ENCODE data around the gene DBP.

The DBP gene

DNA sequence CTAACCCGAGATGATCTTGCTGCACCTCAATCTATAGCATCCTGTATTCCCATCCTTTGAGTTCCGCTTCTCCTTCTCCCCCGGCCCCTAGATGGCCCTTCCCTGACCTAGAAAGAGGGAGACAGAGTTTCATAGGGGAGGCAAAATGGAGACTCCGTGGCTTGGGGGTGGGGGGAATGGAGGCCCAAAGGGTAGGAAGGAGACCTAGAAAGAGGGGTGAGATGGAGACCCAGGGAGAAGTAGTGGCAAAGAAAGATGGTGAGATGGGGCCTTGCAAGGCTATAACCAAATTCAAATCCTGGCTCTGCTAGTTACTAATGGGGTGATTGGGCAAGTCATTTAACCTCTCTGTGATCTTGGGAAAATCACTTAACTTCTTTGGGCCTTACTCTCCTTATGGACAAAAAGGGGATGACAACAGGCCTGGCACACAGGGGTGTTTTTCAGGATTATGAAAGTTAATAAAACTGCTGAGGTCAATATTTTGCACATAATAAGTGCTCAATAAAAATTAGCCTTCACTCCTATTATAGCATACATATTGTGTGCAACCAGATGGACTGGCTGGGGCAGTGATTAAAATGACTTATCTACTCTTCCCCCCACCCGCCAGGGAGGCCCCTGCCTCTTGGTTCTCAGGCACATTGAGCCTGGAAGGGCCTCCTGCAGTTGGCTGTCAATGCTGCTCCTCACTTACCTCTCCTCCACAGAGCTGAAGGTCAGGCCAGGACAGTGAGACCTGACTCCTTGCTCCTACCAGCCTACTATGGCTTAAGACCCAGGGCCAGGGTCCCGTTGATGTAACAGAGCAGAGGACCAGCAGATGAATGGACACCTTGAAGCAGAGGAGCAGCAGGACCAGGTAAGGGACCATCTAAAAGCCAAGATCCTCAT is 17.2 kb downstream of the DBP start:
- no peaks in the 10 kb centered on the region for H3K27me3 ChIP-seq (ENCODE audit: low read depth, low read length)
- H3K4me1 ChIP-seq (ENCODE audit: low read length) = peaks cover 41% of the 10 kb centered on the region
- peak overlapping the region; percentile 74 for H3K27ac ChIP-seq (ENCODE audit: low read length)
- H4K20me1 ChIP-seq (ENCODE audit: insufficient read depth, low read length) = peaks cover 37% of the 10 kb centered on the region
- H3K9me3 ChIP-seq (ENCODE audit: insufficient read depth, low read length) = no peaks in the 10 kb centered on the region
- TF ChIP-seq, protein P1, sequence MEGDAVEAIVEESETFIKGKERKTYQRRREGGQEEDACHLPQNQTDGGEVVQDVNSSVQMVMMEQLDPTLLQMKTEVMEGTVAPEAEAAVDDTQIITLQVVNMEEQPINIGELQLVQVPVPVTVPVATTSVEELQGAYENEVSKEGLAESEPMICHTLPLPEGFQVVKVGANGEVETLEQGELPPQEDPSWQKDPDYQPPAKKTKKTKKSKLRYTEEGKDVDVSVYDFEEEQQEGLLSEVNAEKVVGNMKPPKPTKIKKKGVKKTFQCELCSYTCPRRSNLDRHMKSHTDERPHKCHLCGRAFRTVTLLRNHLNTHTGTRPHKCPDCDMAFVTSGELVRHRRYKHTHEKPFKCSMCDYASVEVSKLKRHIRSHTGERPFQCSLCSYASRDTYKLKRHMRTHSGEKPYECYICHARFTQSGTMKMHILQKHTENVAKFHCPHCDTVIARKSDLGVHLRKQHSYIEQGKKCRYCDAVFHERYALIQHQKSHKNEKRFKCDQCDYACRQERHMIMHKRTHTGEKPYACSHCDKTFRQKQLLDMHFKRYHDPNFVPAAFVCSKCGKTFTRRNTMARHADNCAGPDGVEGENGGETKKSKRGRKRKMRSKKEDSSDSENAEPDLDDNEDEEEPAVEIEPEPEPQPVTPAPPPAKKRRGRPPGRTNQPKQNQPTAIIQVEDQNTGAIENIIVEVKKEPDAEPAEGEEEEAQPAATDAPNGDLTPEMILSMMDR (IDR thresholded peaks at IDR 0.05; ENCODE audit: low read depth, low read length) = no peak
- no peak for TF ChIP-seq EZH2phosphoT487 (IDR thresholded peaks at IDR 0.05; ENCODE audit: low read depth)
- peak overlapping the region; percentile 86 for H3K4me2 ChIP-seq (ENCODE audit: low read length)
- peaks cover 60% of the 10 kb centered on the region for H3K79me2 ChIP-seq (ENCODE audit: low read length)
- peaks cover 37% of the 10 kb centered on the region for H3K36me3 ChIP-seq (replicated peaks; ENCODE audit: low read depth, low read length)
- peak overlapping the region; percentile 59; the same call in 1 of the 2 replicates for H2AFZ ChIP-seq (ENCODE audit: low read depth, low read length)
- peak overlapping the region; percentile 96 for H3K4me3 ChIP-seq (ENCODE audit: low read length)
- H3K9ac ChIP-seq (ENCODE audit: low read length) = peak overlapping the region; percentile 97

DNA sequence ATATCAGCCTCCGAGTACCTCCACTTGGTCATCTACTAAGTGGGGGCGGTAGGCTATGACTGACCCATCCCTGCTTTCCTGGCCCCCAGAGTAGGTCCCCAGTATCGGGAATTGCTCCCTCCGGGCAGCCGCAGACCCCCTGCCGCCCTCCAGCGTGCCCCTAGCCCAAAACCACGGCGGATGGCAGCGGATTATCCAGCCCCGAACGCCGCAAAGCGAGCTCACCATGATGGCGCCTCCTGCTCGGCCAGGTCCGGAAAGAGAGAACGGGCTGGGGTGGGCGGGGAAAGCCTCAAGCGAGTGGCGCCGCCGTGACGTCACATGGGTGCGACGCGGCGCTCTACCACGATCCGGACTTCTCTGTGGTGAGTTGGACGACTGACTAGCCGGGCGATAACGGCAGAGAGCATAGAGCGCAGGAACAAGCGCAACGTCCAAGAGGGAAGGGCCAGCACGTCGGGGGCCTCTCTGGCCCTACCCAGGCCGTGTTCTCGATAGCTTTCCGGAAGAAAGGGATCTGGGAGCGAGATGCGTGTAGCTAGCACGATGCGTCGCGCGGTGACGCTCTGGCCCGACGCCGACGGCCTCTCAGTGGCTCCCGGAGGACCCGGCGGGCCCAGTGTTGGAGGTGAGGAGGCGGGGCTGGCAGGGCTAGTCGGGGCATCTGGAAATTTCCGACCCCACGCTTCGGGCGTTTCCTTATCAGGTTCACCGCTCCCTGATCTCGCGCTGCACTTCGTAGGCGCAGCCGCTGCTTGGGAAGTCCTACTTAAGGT is 18.1 kb downstream of the DBP start, which contains the start of the genes RPL18 and SPHK2:
Gene RPL18 (minus strand): TSS at position 263 of the 776 bp plus-strand sequence. CDS start 35 bp downstream, at position 228.
Gene SPHK2 (plus strand): TSS at position 591 of the 776 bp plus-strand sequence. CDS start 1,009 bp downstream, outside the sequence.
- H4K20me1 ChIP-seq (ENCODE audit: insufficient read depth, low read length) = peaks cover 45% of the 10 kb centered on the region
- peak within 1 kb of the TSS; percentile 74 for H3K27ac ChIP-seq (ENCODE audit: low read length)
- H3K9ac ChIP-seq (ENCODE audit: low read length) = peak within 1 kb of the TSS; percentile 99
- TF ChIP-seq EZH2phosphoT487 (IDR thresholded peaks at IDR 0.05; ENCODE audit: low read depth) = no peak
- TF ChIP-seq, protein P1 (IDR thresholded peaks at IDR 0.05; ENCODE audit: low read depth, low read length) = no peak
- peak within 1 kb of the TSS; percentile 98 for H3K4me2 ChIP-seq (ENCODE audit: low read length)
- H3K4me1 ChIP-seq (ENCODE audit: low read length) = peaks cover 39% of the 10 kb centered on the region
- peaks cover 39% of the 10 kb centered on the region for H3K36me3 ChIP-seq (replicated peaks; ENCODE audit: low read depth, low read length)
- H3K4me3 ChIP-seq (ENCODE audit: low read length) = peak within 1 kb of the TSS; percentile 96
- H2AFZ ChIP-seq (ENCODE audit: low read depth, low read length) = peak within 1 kb of the TSS; percentile 59; the same call in 1 of the 2 replicates
- H3K79me2 ChIP-seq (ENCODE audit: low read length) = peaks cover 52% of the 10 kb centered on the region
- H3K27me3 ChIP-seq (ENCODE audit: low read depth, low read length) = no peaks in the 10 kb centered on the region
- no peaks in the 10 kb centered on the region for H3K9me3 ChIP-seq (ENCODE audit: insufficient read depth, low read length)

- Histone ChIP-seq H4K20me1 (ENCODE audit: insufficient read depth, low read length) (peaks cover 46% of the 10 kb centered on the region), H3K27me3 (ENCODE audit: low read depth, low read length) (no peaks in the 10 kb centered on the region), H3K4me2 (ENCODE audit: low read length) (peak overlapping the region; percentile 98), H3K36me3 (replicated peaks; ENCODE audit: low read depth, low read length) (peaks cover 39% of the 10 kb centered on the region), H2AFZ (ENCODE audit: low read depth, low read length) (no peak overlapping the region), H3K27ac (ENCODE audit: low read length) (peak overlapping the region; percentile 62), H3K79me2 (ENCODE audit: low read length) (peaks cover 48% of the 10 kb centered on the region), H3K9me3 (ENCODE audit: insufficient read depth, low read length) (no peaks in the 10 kb centered on the region), H3K9ac (ENCODE audit: low read length) (peak overlapping the region; percentile 99), H3K4me1 (ENCODE audit: low read length) (peaks cover 34% of the 10 kb centered on the region), H3K4me3 (ENCODE audit: low read length) (peak overlapping the region; percentile 96)
- no peak for TF ChIP-seq EZH2phosphoT487 (IDR thresholded peaks at IDR 0.05; ENCODE audit: low read depth)
- TF ChIP-seq, protein P1 (IDR thresholded peaks at IDR 0.05; ENCODE audit: low read depth, low read length) = no peak
Observed at GRCh38 chr19:48618278-48618915, 18.8 kb downstream of the DBP start.
